Activated CD8-positive, alpha-beta T cell treated with anti-CD3 and anti-CD28 coated beads for 36 hours (primary cell): ENCODE results near the gene ACVR2A. TPM values are rescaled to one million over a fixed set of nuclear protein-coding genes. Genes with fewer than 3 reads are reported as not detected.

ENCODE experiments used
- ATAC-seq: fragments of 200-7000 bp; cut with Tn5 transposase; one replicate; pipeline ENCODE4 v1.10.0; 2021; ENCODE audit warnings: mild to moderate bottlenecking, moderate library complexity
- CTCF ChIA-PET: fragments of 350-600 bp; sonication (Branson Sonifier 250); formaldehyde crosslinking; loops from one replicate; lab custom pipeline; 2021; ENCODE audit warnings: antibody characterized with exemption; lab: Charles Lee
- POLR2A ChIA-PET: fragments of 350-600 bp; sonication (Branson Sonifier 250); formaldehyde crosslinking; loops from one replicate; lab custom pipeline; 2021; ENCODE audit warnings: antibody characterized with exemption; lab: Charles Lee
- DNase-seq: peaks from one replicate; pipeline ENCODE4 v3.0.0-alpha.2; 2020
- H3K27ac Mint-ChIP-seq: one replicate; pipeline ENCODE4 v1.8.0; 2021; ENCODE audit warnings: mild to moderate bottlenecking, mixed read lengths
- H3K27me3 Mint-ChIP-seq: one replicate; pipeline ENCODE4 v1.8.0; 2021; ENCODE audit warnings: mixed read lengths
- H3K36me3 Mint-ChIP-seq: one replicate; pipeline ENCODE4 v1.8.0; 2021; ENCODE audit warnings: low read depth, mixed read lengths
- H3K4me1 Mint-ChIP-seq: one replicate; pipeline ENCODE4 v1.8.0; 2021; ENCODE audit warnings: low read depth, mixed read lengths
- H3K4me3 Mint-ChIP-seq: one replicate; pipeline ENCODE4 v1.8.0; 2021; ENCODE audit warnings: mild to moderate bottlenecking, moderate library complexity, mixed read lengths
- H3K9me3 Mint-ChIP-seq: one replicate; pipeline ENCODE4 v1.8.0; 2021; ENCODE audit warnings: mixed read lengths
- CTCF ChIP-seq: fragments of 200-600 bp; IDR thresholded peaks from one replicate; pipeline ENCODE4 v1.8.0; 2022; ENCODE audit warnings: antibody characterized with exemption, mild to moderate bottlenecking
- intact Hi-C: fragments of 100-400 bp; cut with micrococcal nuclease; formaldehyde crosslinking; loops from one replicate; pipeline ENCODE4 v1.10.0; 2022
- total RNA-seq, 2 experiments: library from RNA; stranded (reverse); gene quantifications; one replicate each; pipeline ENCODE4 v1.2.3, GENCODE V29; 2021

ACVR2A gene
- total RNA-seq, 2 experiments from 2014 or later: 0.63 to 1.2 TPM

GRCh38 chr2:147829106-147829505 lies 15.7 kb upstream of the ACVR2A start:
- no peak for DNase-seq
- Mint-ChIP-seq H3K27ac (no peak overlapping the region), H3K36me3 (no peaks in the 10 kb centered on the region), H3K4me3 (no peak overlapping the region), H3K9me3 (no peaks in the 10 kb centered on the region), H3K4me1 (no peaks in the 10 kb centered on the region), H3K27me3 (peaks cover 2% of the 10 kb centered on the region)
- CTCF ChIA-PET: no interaction called here
- intact Hi-C loops: no loop called here
- POLR2A ChIA-PET: no interaction called here
- ATAC-seq: no peak
- no peak for TF ChIP-seq CTCF

GRCh38 chr2:147836099-147836498 lies 8.7 kb upstream of the ACVR2A start:
- ChIA-PET POLR2A (no interaction called here), CTCF (no interaction called here)
- Mint-ChIP-seq H3K27me3 (peaks cover 25% of the 10 kb centered on the region), H3K4me3 (no peak overlapping the region), H3K4me1 (peaks cover 2% of the 10 kb centered on the region), H3K9me3 (no peaks in the 10 kb centered on the region), H3K27ac (no peak overlapping the region), H3K36me3 (no peaks in the 10 kb centered on the region)
- intact Hi-C loops: no loop called here
- no peak for ATAC-seq
- DNase-seq: no peak
- TF ChIP-seq CTCF: no peak

GRCh38 chr2:147843391-147843863 lies 1.4 kb upstream of the ACVR2A start:
- H3K4me1 Mint-ChIP-seq: peaks cover 27% of the 10 kb centered on the region
- no peak for TF ChIP-seq CTCF
- DNase-seq (no peak), ATAC-seq (no peak)
- H3K9me3 Mint-ChIP-seq: no peaks in the 10 kb centered on the region
- peak overlapping the region; percentile 60 for H3K27ac Mint-ChIP-seq
- H3K36me3 Mint-ChIP-seq: peaks cover 1% of the 10 kb centered on the region
- peak overlapping the region; percentile 91 for H3K4me3 Mint-ChIP-seq
- intact Hi-C loops: no loop called here
- CTCF ChIA-PET: interaction anchor here (0.9 kb wide), 1 partner anchor 67 kb away, joined by 3 read pairs; no protein-coding TSS in a partner anchor
- POLR2A ChIA-PET: no interaction called here
- peaks cover 55% of the 10 kb centered on the region for H3K27me3 Mint-ChIP-seq

GRCh38 chr2:147843864-147844696 lies 749 bp upstream of the ACVR2A start:
- ChIA-PET POLR2A (interaction anchor here (0.7 kb wide), 1 partner anchor 23 kb away, joined by 3 read pairs; no protein-coding TSS in a partner anchor), CTCF (interaction anchor here (0.9 kb wide), 1 partner anchor 67 kb away, joined by 3 read pairs; no protein-coding TSS in a partner anchor)
- DNase-seq (peak; percentile 85), ATAC-seq (peak; percentile 84)
- H3K4me3 Mint-ChIP-seq: peak overlapping the region; percentile 91
- H3K27ac Mint-ChIP-seq: peak overlapping the region; percentile 80
- H3K36me3 Mint-ChIP-seq: peaks cover 1% of the 10 kb centered on the region
- TF ChIP-seq CTCF: no peak
- peaks cover 51% of the 10 kb centered on the region for H3K27me3 Mint-ChIP-seq
- intact Hi-C loops: no loop called here
- peaks cover 27% of the 10 kb centered on the region for H3K4me1 Mint-ChIP-seq
- no peaks in the 10 kb centered on the region for H3K9me3 Mint-ChIP-seq

- peaks cover 50% of the 10 kb centered on the region for H3K27me3 Mint-ChIP-seq
- POLR2A ChIA-PET: no interaction called here
- peaks cover 27% of the 10 kb centered on the region for H3K4me1 Mint-ChIP-seq
- ATAC-seq (peak; percentile 29), DNase-seq (peak; percentile 66)
- H3K9me3 Mint-ChIP-seq: no peaks in the 10 kb centered on the region
- CTCF ChIA-PET: no interaction called here
- H3K27ac Mint-ChIP-seq: peak overlapping the region; percentile 69
- H3K4me3 Mint-ChIP-seq: peak overlapping the region; percentile 91
- peaks cover 1% of the 10 kb centered on the region for H3K36me3 Mint-ChIP-seq
- no peak for TF ChIP-seq CTCF
- intact Hi-C loops: no loop called here
Measured at GRCh38 chr2:147845411-147845971, 662 bp downstream of the ACVR2A start.
